HepG2 (cell line): Measurements from ENCODE around the gene GGA3. TPM values are rescaled to one million over a fixed set of nuclear protein-coding genes. Genes with fewer than 3 reads are reported as not detected.

Source experiments
- ATRX ChIP-seq: sonication (generic); formaldehyde crosslinking; IDR thresholded peaks from 2 replicates; pipeline ENCODE4 v1.4.0; 2020; ENCODE audit warnings: missing genetic modification reagents, borderline replicate concordance
- DMTF1 ChIP-seq: sonication (generic); formaldehyde crosslinking; IDR thresholded peaks from 2 replicates; pipeline ENCODE4 v1.4.0; 2020; ENCODE audit warnings: mild to moderate bottlenecking, missing genetic modification reagents
- DPF2 ChIP-seq: sonication (generic); formaldehyde crosslinking; IDR thresholded peaks from 2 replicates; pipeline ENCODE4 v1.4.0; 2020; ENCODE audit warnings: mild to moderate bottlenecking, low read depth, missing genetic modification reagents, borderline replicate concordance
- ELF4 ChIP-seq: sonication (generic); formaldehyde crosslinking; IDR thresholded peaks from 2 replicates; pipeline ENCODE4 v1.5.0; 2020; ENCODE audit warnings: missing genetic modification reagents, mild to moderate bottlenecking, moderate library complexity, borderline replicate concordance
- ELK4 ChIP-seq: sonication (generic); formaldehyde crosslinking; IDR thresholded peaks from 2 replicates; pipeline ENCODE4 v1.9.0; 2021; ENCODE audit warnings: missing genetic modification reagents, borderline replicate concordance
- HCFC1 ChIP-seq: fragments of 150-350 bp; IDR thresholded peaks from 2 replicates; pipeline ENCODE4 v1.6.1; 2014; ENCODE audit warnings: low read depth, low read length
- HOXA5 ChIP-seq: sonication (generic); formaldehyde crosslinking; IDR thresholded peaks from 2 replicates; pipeline ENCODE4 v1.4.0; 2020; ENCODE audit warnings: missing genetic modification reagents
- ISX ChIP-seq: sonication (generic); formaldehyde crosslinking; conservative IDR thresholded peaks from 2 replicates; pipeline ENCODE4 v1.5.0; 2020; ENCODE audit warnings: missing genetic modification reagents
- JUNB ChIP-seq: sonication (generic); formaldehyde crosslinking; IDR thresholded peaks from 2 replicates; pipeline ENCODE4 v1.8.0; 2022; ENCODE audit warnings: missing genetic modification reagents, mild to moderate bottlenecking, borderline replicate concordance
- KLF12 ChIP-seq: sonication (generic); formaldehyde crosslinking; IDR thresholded peaks from 2 replicates; pipeline ENCODE4 v1.4.0; 2020; ENCODE audit warnings: missing genetic modification reagents, borderline replicate concordance
- NR2C2 ChIP-seq: sonication (generic); formaldehyde crosslinking; IDR thresholded peaks from 2 replicates; pipeline ENCODE4 v1.4.0; 2020; ENCODE audit warnings: missing genetic modification reagents, mild to moderate bottlenecking, moderate library complexity, borderline replicate concordance
- PRMT3 ChIP-seq: sonication (generic); formaldehyde crosslinking; IDR thresholded peaks from 2 replicates; pipeline ENCODE4 v1.8.1; 2022; ENCODE audit warnings: low read depth, mild to moderate bottlenecking, moderate library complexity, missing genetic modification reagents, borderline replicate concordance
- SCMH1 ChIP-seq: sonication (generic); formaldehyde crosslinking; IDR thresholded peaks from 2 replicates; pipeline ENCODE4 v1.9.0; 2021; ENCODE audit warnings: missing genetic modification reagents, mild to moderate bottlenecking, borderline replicate concordance
- ZBTB38 ChIP-seq: sonication (generic); formaldehyde crosslinking; IDR thresholded peaks from 2 replicates; pipeline ENCODE4 v1.5.1; 2020; ENCODE audit warnings: mild to moderate bottlenecking, missing genetic modification reagents
- ZBTB7A ChIP-seq: sonication (generic); formaldehyde crosslinking; IDR thresholded peaks from 2 replicates; pipeline ENCODE4 v1.8.0; 2022; ENCODE audit warnings: mild to moderate bottlenecking, missing genetic modification reagents
- ZBTB7B ChIP-seq: sonication (generic); formaldehyde crosslinking; IDR thresholded peaks from 2 replicates; pipeline ENCODE4 v1.4.0; 2020; ENCODE audit warnings: missing genetic modification reagents
- ZFP91 ChIP-seq: sonication (generic); formaldehyde crosslinking; IDR thresholded peaks from 2 replicates; pipeline ENCODE4 v1.9.0; 2022; ENCODE audit warnings: missing genetic modification reagents, mild to moderate bottlenecking, borderline replicate concordance
- ZNF224 ChIP-seq: sonication (generic); formaldehyde crosslinking; IDR thresholded peaks from 2 replicates; pipeline ENCODE4 v1.5.0; 2020; ENCODE audit warnings: mild to moderate bottlenecking, missing genetic modification reagents
- ZNF580 ChIP-seq: IDR thresholded peaks from 2 replicates; pipeline ENCODE4 v1.6.1; 2016; ENCODE audit warnings: low read depth, borderline replicate concordance
- ZNF704 ChIP-seq: sonication (generic); formaldehyde crosslinking; IDR thresholded peaks from 2 replicates; pipeline ENCODE4 v1.8.1; 2023; ENCODE audit warnings: mild to moderate bottlenecking, inconsistent platforms, moderate library complexity, missing genetic modification reagents, borderline replicate concordance
- ZNF83 ChIP-seq: sonication (generic); formaldehyde crosslinking; IDR thresholded peaks from 2 replicates; pipeline ENCODE4 v1.4.0; 2020; ENCODE audit warnings: missing genetic modification reagents, mild to moderate bottlenecking, borderline replicate concordance
- polyA plus RNA-seq, 8 experiments: library from polyadenylated mRNA; depleted of rRNA in 3 of 8; stranded (reverse) in 7 of 8; unstranded in 1 of 8; fragments of >200 nt; fragmentation: Illumina TruSeq in 4 of 8; extraction: Trizol in 4 of 8; gene quantifications; 2 replicates each; pipeline versions ENCODE4 v1.2.1 to v1.2.3, GENCODE V29; 2011 to 2016; ENCODE audit warnings: low read depth in 4 of 8, missing spikeins in 1 of 8, mixed read lengths in 1 of 8; ENCODE audit not compliant: insufficient read depth in 1 of 8
- total RNA-seq, 5 experiments: library from RNA; depleted of rRNA; stranded (reverse); fragments of >200 nt; fragmentation: Illumina TruSeq; extraction: Trizol; gene quantifications; 2 replicates each; pipeline ENCODE4 v1.2.3, GENCODE V29; 2016; ENCODE audit warnings: low read depth in 1 of 5

Gene GGA3
- total and polyA plus RNA-seq, 2 of the 13 experiments (the other 11 are each of a cell fraction or from before 2014, with no cell fraction given) = 28.4 to 43.7 TPM

- peak; percentile 49; the same call in 1 of the 2 replicates for TF ChIP-seq HOXA5 (CRISPR knock-in tag)
- TF ChIP-seq ZBTB38 (CRISPR knock-in tag) = peak; percentile 77
- no peak for TF ChIP-seq PRMT3 (CRISPR knock-in tag)
- TF ChIP-seq ATRX (CRISPR knock-in tag) = no peak
- no peak for TF ChIP-seq ZNF83
- no peak for TF ChIP-seq KLF12 (CRISPR knock-in tag)
- TF ChIP-seq ZNF580 (CRISPR knock-in tag) = peak; percentile 94
- TF ChIP-seq ZBTB7B (CRISPR knock-in tag) = peak; percentile 92; the same call in 1 of the 2 replicates
- TF ChIP-seq NR2C2 (CRISPR knock-in tag) = peak; percentile 78; the same call in 1 of the 2 replicates
- TF ChIP-seq HCFC1 = no peak
- peak; percentile 91; the same call in 1 of the 2 replicates for TF ChIP-seq DPF2
- TF ChIP-seq ELF4 = no peak
- 0 out of 2 replicates have a peak, but pooled peaks have one; percentile 1 for TF ChIP-seq ZNF704 (CRISPR knock-in tag)
- 0 out of 2 replicates have a peak, but pooled peaks have one; percentile 66 for TF ChIP-seq ZNF224 (CRISPR knock-in tag)
- no peak for TF ChIP-seq ZBTB7A (CRISPR knock-in tag)
- peak; percentile 77 for TF ChIP-seq ZFP91 (CRISPR knock-in tag)
- TF ChIP-seq JUNB (CRISPR knock-in tag) = no peak
- TF ChIP-seq SCMH1 = no peak
- 0 out of 2 replicates have a peak, but pooled peaks have one; percentile 76 for TF ChIP-seq DMTF1 (CRISPR knock-in tag)
- TF ChIP-seq ISX = no peak
- no peak for TF ChIP-seq ELK4
Measured at GRCh38 chr17:75308732-75309629, 47.6 kb upstream of the GGA3 start (continued).
